Aorta (tissue), 5 donors: Measurements from ENCODE around the gene ACIN1. TPM values are rescaled to one million over a fixed set of nuclear protein-coding genes. Genes with fewer than 3 reads are reported as not detected.

ENCODE experiments used
- ATAC-seq: fragments of 200-7000 bp; cut with Tn5 transposase; one replicate; pipeline ENCODE4 v1.9.1; 2022; ENCODE audit warnings: moderate library complexity; ENCODE audit not compliant: low FRiP score
- DNase-seq, 2 donors: peaks; one replicate each; pipeline ENCODE4 v3.0.0-alpha.2; 2020
- H3K27ac ChIP-seq, 2 donors: one replicate each; pipeline ENCODE4 v1.5.1; 2013; ENCODE audit warnings: low read length in 2 of 2, mild to moderate bottlenecking in 2 of 2, moderate library complexity in 2 of 2, control low read depth in 1 of 2, inconsistent platforms in 1 of 2, low read depth in 1 of 2
- H3K27me3 ChIP-seq, 2 donors: one replicate each; pipeline ENCODE4 v1.6.1; 2013; ENCODE audit warnings: control low read depth in 1 of 2, low read length in 1 of 2, mild to moderate bottlenecking in 1 of 2, moderate library complexity in 1 of 2; ENCODE audit not compliant: insufficient read depth in 2 of 2, control insufficient read depth in 1 of 2
- H3K36me3 ChIP-seq, 2 donors: one replicate each; pipeline ENCODE4 v1.6.1; 2013; ENCODE audit warnings: control low read depth in 1 of 2, low read length in 1 of 2, mild to moderate bottlenecking in 1 of 2; ENCODE audit not compliant: insufficient read depth in 2 of 2, control insufficient read depth in 1 of 2
- H3K4me1 ChIP-seq, 2 donors: one replicate each; pipeline ENCODE4 v1.6.1; 2013; ENCODE audit warnings: low read length in 2 of 2, control low read depth in 1 of 2, mild to moderate bottlenecking in 1 of 2, moderate library complexity in 1 of 2; ENCODE audit not compliant: insufficient read depth in 2 of 2, control insufficient read depth in 1 of 2
- H3K4me3 ChIP-seq, 2 donors: one replicate each; pipeline ENCODE4 v1.5.1; 2013; ENCODE audit warnings: low read length in 2 of 2, control low read depth in 1 of 2, mild to moderate bottlenecking in 1 of 2
- H3K9me3 ChIP-seq: one replicate; pipeline ENCODE4 v1.6.1; 2013; ENCODE audit warnings: mild to moderate bottlenecking, low read length; ENCODE audit not compliant: control insufficient read depth
- WGBS, 2 donors: extraction: QIAGEN DNeasy Blood & Tissue Kit; methylation state at CpG; one replicate each; pipeline ENCODE4 v1.1.7; 2013; 5-methylcytosine and 5-hydroxymethylcytosine counted together
- intact Hi-C, 2 donors: fragments of 100-400 bp; cut with DNase I; formaldehyde crosslinking; loops; one replicate each; pipeline versions ENCODE4 v1.14.2 to v1.15.0; 2022
- polyA plus RNA-seq, 2 donors: library from polyadenylated mRNA; stranded (reverse); fragments of 200-250 nt; gene quantifications; one replicate each; pipeline ENCODE4 v1.2.3, GENCODE V29; 2013
- total RNA-seq, 2 donors: library from RNA; stranded (reverse); fragmentation: NEBNext Ultra II Directional; extraction: Animal tissue kit (Norgen Biotek cat#: 25700); gene quantifications; one replicate each; pipeline ENCODE4 v1.2.1, GENCODE V29; 2021
- donor health status: healthy with polysubstance abuse.
- donor health status: Bipolar disorder and iron deficiency.
- donor health status: DM: no; HTN: no; CAD: no.
- donor health status: DM: no; HTN: no; CAD: no.
- donor health status: DM: yes; HTN: yes; CAD: no.

Gene ACIN1
- total and polyA plus RNA-seq, 4 donors, result 34.1 to 183 (median 140) TPM

GRCh38 chr14:23047751-23048693 lies 46.9 kb downstream of the ACIN1 start:
- Histone ChIP-seq H3K4me3 (no peak overlapping the region), H3K27me3 (no peaks in the 10 kb centered on the region), H3K27ac (no peak overlapping the region), H3K36me3 (no peaks in the 10 kb centered on the region), H3K9me3 (no peaks in the 10 kb centered on the region), H3K4me1 (no peaks in the 10 kb centered on the region)
- DNase-seq, result peak in 1 of 2 donors; percentile 61
- WGBS, 2 donors, result 77% methylated on average over 62 to 85 of the region's 85 CpGs
- intact Hi-C loops, result no loop called here
- no peak for ATAC-seq

- no peaks in the 10 kb centered on the region for H3K27me3 ChIP-seq
- ATAC-seq, result no peak
- no peaks in the 10 kb centered on the region for H3K4me1 ChIP-seq
- peak in 1 of 2 donors; percentile 66 for DNase-seq
- intact Hi-C loops, result no loop called here
- 70 to 72% methylated on average over 5 to 6 of the region's 6 CpGs for WGBS, 2 donors
- H3K4me3 ChIP-seq, result no peak overlapping the region
- H3K9me3 ChIP-seq, result no peaks in the 10 kb centered on the region
- no peaks in the 10 kb centered on the region for H3K36me3 ChIP-seq
- H3K27ac ChIP-seq, result no peak overlapping the region
Observed at GRCh38 chr14:23047034-23047634, 47.8 kb downstream of the ACIN1 start.

DNA sequence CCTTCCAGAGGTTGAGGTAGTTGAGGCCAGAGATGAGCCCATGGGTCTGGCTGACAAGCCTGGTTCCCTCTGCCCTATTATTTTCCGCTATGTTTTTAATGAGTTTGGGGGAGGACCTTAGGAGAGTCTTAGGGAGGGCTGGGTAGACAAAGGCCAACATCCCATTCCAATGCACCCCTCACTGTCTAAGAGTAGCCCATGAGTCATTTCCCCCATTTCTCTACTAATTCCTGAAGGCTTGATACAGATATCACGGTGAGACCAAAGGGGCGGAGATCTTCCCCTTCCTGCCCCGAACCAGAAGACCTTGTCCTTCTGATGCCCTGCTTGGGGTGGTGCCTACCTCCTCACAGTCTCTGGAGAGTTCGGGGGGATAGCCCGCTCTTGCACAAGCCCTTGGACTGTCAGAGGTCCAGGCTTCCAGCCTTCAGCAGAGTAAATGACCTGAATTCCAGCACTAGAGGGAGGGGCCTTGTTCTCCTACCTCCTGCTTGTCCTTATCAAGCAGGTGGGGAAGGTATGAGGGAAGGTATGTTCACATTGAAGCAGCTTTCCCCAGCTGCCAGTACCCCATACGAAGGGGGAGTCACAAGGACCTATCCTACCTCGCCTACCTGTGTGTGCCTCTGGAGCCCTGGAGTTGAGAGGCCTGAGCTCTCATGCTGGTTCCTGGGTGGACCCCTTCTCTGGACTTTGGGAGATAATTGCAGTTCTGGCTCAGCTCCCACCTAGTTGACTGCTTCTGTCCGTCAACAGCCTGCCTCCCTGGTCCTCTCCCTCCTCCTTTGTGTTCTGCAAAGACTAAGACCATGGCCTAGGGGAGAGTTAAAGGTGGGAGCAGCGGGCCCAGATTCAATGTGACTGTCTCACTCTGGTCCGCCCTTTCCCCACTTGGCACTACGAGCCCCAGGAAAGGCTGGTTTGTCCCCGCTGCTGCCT lies 49.2 kb downstream of the ACIN1 start:
- no peaks in the 10 kb centered on the region for H3K9me3 ChIP-seq
- H3K27me3 ChIP-seq, result no peaks in the 10 kb centered on the region
- intact Hi-C loops, result no loop called here
- H3K4me3 ChIP-seq, result no peak overlapping the region
- no peaks in the 10 kb centered on the region for H3K4me1 ChIP-seq
- H3K27ac ChIP-seq, result no peak overlapping the region
- 88 to 89% methylated on average over 13 of the region's 13 CpGs for WGBS, 2 donors
- no peak for ATAC-seq
- DNase-seq, result peak in 1 of 2 donors; percentile 48
- H3K36me3 ChIP-seq, result no peaks in the 10 kb centered on the region

GRCh38 chr14:23044840-23045239 lies 50.1 kb downstream of the ACIN1 start:
- intact Hi-C loops, result no loop called here
- H3K4me1 ChIP-seq, result no peaks in the 10 kb centered on the region
- H3K36me3 ChIP-seq, result no peaks in the 10 kb centered on the region
- no peak overlapping the region for H3K4me3 ChIP-seq
- peak in 1 of 2 donors; percentile 24 for DNase-seq
- ATAC-seq, result no peak
- H3K9me3 ChIP-seq, result no peaks in the 10 kb centered on the region
- 93 to 95% methylated on average over 8 of the region's 8 CpGs for WGBS, 2 donors
- no peaks in the 10 kb centered on the region for H3K27me3 ChIP-seq
- H3K27ac ChIP-seq, result no peak overlapping the region

- Histone ChIP-seq H3K4me3 (no peak overlapping the region), H3K9me3 (no peaks in the 10 kb centered on the region), H3K27ac (no peak overlapping the region), H3K4me1 (no peaks in the 10 kb centered on the region), H3K36me3 (no peaks in the 10 kb centered on the region), H3K27me3 (no peaks in the 10 kb centered on the region)
- ATAC-seq, result no peak
- intact Hi-C loops, result no loop called here
- peak in 1 of 2 donors; percentile 52 for DNase-seq
- 85 to 92% methylated on average over 3 of the region's 3 CpGs for WGBS, 2 donors
Observed at GRCh38 chr14:23043754-23044153, 51.2 kb downstream of the ACIN1 start.

GRCh38 chr14:23043145-23043544 lies 51.8 kb downstream of the ACIN1 start:
- no peaks in the 10 kb centered on the region for H3K4me1 ChIP-seq
- H3K27me3 ChIP-seq, result no peaks in the 10 kb centered on the region
- no peak overlapping the region for H3K27ac ChIP-seq
- 67 to 74% methylated on average over 6 of the region's 6 CpGs for WGBS, 2 donors
- no peak for ATAC-seq
- no peaks in the 10 kb centered on the region for H3K9me3 ChIP-seq
- peak in 1 of 2 donors; percentile 25 for DNase-seq
- no peak overlapping the region for H3K4me3 ChIP-seq
- H3K36me3 ChIP-seq, result no peaks in the 10 kb centered on the region
- intact Hi-C loops, result no loop called here

- Histone ChIP-seq H3K27me3 (no peaks in the 10 kb centered on the region), H3K4me3 (no peak within 1 kb of the TSS)
- WGBS, 2 donors, result 92 to 94% methylated on average over 36 of the region's 36 CpGs
Observed at GRCh38 chr14:23042162-23042965, 52.6 kb downstream of the ACIN1 start, which contains the start of gene PSMB11. Gene PSMB11, plus strand, starts transcription at chr14:23042212. Its CDS starts 14 bp downstream, at chr14:23042226.

DNA sequence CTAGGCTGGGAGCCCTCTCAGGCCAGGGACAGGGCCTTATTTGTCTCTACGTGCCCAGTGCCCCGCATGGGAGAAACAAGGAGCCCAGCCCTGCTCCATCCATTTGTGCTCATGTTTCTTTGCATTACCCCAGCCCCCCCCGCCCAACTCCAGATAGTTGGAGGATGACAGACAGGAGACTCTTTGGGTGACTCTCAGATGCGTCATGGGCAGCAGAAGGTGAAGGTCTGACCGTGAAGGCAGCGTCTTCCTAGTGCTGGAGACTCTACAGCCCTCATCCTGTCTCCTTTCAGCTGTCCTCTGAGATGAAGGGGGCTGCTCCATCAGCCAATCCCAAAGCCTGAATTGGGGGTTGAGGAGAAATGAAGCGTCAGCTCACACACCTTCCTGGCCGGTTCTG lies 53.2 kb downstream of the ACIN1 start:
- H3K36me3 ChIP-seq, result no peaks in the 10 kb centered on the region
- H3K27me3 ChIP-seq, result no peaks in the 10 kb centered on the region
- WGBS, 2 donors, result 81 to 85% methylated on average over 8 of the region's 8 CpGs
- DNase-seq, result peak in 1 of 2 donors; percentile 51
- H3K27ac ChIP-seq, result no peak overlapping the region
- H3K9me3 ChIP-seq, result no peaks in the 10 kb centered on the region
- intact Hi-C loops, result no loop called here
- no peak overlapping the region for H3K4me3 ChIP-seq
- H3K4me1 ChIP-seq, result no peaks in the 10 kb centered on the region
- ATAC-seq, result no peak

More at GRCh38 chr14:23042162-23042965, 52.6 kb downstream of the ACIN1 start, which contains the start of gene PSMB11:
- DNase-seq (peak in 1 of 2 donors; percentile 68), ATAC-seq (peak; percentile 21)
- intact Hi-C loops, result no loop called here
- H3K9me3 ChIP-seq, result no peaks in the 10 kb centered on the region
- H3K4me1 ChIP-seq, result no peaks in the 10 kb centered on the region
- no peak within 1 kb of the TSS for H3K27ac ChIP-seq
- H3K36me3 ChIP-seq, result no peaks in the 10 kb centered on the region
